KG1 (cell line): ENCODE results near the gene TPRG1.
"Not testable (repeated sequence)": the region's sequence is repeated elsewhere in the genome, so short reads cannot be mapped to it uniquely, and the experiment has no call there.

ENCODE experiments used
- DNase-seq: peaks from one replicate; lab custom pipeline; 2025; lab: John Stamatoyannopoulos, UW

The TPRG1 gene

DNA sequence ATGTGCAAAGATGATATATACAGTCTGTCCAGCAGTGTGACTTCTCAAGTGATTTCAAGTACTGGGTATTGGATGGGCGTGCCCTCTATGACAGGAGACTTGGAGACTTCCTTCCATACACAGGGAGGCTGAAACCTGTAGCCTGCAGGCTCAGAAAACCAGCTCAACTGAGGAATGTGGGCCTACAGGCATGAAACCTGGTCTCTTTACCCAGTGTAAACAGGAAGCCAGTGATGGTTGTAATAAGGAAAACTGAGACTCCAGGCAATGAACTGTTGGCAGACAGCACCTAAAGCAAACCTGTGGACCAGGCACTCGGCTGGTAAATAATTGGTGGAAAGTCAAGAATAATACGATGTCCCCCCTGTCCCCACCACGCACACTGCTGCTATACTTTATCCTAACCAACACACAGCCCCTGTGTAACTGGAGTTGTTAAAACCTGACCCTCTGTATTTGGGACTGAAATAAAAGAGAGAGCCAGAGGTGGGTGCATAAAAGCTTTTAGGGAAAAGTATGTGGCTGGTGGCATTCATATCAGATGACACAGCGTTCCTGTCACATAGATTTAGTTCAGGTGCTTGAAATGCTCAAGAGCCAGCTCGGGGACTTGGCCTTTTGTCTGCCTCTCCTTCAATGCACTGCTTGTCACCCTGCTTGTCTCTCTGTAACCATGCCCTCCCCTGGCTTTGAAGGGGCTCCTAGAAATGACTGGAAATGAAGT, 144.7 kb downstream of the TPRG1 start:
- DNase-seq = no peak

DNA sequence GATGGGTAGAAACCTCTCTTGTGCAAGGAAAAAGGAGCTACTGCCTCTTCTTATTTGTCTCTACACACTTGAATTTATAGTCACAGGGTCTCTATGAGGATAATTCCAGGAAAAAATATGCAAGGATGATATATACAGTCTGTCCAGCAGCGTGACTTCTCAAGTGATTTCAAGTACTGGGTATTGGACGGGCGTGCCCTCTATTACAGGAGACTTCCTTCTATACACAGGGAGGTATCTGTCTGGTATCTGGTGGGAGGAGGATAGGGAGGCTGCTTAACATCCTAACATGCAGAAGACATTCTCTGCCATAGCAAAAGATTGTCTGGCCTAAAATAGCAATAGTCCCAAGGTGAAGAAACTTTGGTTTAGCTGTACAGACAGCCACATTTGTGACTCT, 146.1 kb downstream of the TPRG1 start:
- no peak for DNase-seq

DNA sequence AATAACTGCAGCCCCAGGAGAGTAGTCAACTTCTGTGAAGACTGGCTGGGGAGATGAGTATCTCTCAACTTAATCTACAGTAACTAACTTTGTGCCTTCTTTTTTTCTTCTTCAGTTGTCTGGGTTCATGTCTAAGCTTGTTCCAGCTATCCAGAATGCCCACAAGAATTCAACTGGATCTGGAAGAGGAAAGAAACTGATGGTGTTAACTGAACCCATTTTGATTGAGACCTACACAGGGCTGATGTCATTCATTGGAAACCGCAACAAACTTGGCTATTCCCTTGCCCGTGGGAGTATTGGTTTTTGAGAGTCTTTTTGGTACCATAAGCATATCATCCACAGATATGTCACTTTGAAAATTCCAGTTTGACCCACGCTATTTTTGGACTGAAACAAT, 148.7 kb downstream of the TPRG1 start:
- DNase-seq = no peak

DNA sequence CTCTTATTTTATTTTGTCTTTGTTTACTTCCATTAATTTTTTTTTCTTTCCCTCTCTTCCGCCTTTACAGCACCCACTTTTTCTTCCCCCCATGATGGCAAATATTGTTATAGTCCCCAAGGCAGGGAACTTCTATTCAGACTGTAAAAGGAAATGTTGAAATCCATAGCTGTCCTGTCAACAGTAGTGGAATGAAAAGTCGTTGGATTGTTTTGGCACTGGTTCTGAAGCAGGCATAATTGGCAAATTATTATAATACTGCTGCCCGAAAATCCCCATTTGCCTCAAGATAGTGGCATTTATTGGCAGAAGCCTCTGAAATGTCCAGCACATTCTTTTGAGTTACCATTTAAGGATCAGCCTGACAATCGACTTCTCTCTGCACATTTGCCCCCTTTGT, 150.6 kb downstream of the TPRG1 start:
- no peak for DNase-seq

DNA sequence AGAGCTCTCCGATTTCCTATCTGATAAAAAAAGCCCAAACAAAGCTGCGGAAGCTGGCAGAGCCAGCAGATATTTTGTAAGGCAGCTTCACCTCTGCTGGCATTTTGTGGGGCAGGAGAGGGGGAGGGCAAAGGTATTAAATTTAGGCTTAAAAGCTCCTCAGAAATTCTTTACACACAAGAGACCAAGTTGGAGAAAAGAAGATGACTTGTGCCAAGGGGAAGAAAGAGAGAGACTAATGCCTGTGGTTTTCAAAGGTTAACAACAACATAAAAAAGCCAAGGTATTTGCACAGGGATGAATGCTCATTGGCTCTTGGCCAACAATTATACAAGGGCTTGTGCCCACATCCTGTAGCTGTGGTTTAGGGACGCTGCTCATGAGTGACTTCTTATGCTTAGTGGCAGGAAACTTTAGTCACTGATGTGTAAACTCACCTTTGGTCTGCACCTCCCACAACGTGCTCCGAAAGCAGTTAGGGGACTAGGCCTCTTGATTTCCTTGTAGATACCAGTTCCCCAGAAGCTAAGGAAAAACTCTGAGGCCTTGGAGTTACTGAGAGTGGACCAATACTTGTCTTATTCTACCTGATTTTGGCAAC, 152.9 kb downstream of the TPRG1 start:
- DNase-seq = peak; percentile 77

DNA sequence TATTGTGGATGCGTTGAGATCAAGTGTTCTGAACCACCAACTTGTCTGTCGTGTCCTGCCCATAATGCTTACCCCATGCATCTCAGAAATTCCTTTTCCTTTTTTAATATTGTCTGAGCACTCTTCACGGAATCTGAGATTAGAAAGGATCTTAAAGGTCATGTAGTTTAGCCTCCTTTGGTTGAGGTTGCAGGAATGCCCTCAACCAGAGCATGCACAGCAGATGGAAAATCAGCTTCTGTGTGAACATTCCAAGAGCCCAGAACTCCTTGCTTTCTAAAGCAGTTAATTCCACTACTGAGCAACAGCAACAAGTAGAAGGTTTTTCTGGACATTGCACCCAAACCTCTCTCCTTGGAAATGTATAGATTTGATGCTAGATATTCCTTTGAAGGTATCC, 153.7 kb downstream of the TPRG1 start:
- DNase-seq = no peak

DNA sequence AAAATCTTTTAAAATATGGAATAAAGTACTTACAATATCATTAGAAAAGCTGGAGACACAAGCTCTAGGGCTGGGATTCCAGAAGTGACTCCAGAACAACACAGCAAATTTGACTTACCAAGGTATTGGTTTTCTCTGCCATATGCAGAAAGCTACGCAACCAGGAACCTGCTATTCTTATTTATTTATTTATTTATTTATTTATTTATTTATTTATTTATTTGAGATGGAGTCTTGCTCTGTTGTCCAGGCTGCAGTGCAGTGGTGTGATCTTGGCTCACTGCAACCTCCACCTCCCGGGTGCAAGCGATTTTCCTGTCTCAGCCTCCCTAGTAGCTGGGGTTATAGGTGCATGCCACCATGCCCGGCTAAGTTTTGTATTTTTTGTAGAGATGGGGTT, 157.9 kb downstream of the TPRG1 start:
- not testable (repeated sequence) for DNase-seq

DNA sequence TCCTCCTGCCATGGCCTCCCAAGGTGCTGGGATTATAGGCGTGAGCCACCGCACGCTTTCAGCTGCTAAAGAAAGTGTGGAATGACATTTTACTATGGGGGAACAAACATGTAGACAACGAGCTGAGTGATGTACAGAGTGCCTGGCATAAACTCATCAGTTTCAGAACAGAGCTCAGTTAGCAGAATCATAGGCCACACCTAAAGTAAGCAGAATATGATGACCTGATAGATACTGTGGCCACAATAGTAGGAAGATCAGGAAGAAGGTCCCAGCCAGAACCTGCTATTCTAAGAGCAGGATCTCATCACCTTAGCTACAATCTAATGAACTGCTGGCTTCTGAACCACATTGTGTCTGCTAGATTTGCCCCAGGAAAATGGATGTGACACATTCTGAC, 158.3 kb downstream of the TPRG1 start:
- no peak for DNase-seq

DNA sequence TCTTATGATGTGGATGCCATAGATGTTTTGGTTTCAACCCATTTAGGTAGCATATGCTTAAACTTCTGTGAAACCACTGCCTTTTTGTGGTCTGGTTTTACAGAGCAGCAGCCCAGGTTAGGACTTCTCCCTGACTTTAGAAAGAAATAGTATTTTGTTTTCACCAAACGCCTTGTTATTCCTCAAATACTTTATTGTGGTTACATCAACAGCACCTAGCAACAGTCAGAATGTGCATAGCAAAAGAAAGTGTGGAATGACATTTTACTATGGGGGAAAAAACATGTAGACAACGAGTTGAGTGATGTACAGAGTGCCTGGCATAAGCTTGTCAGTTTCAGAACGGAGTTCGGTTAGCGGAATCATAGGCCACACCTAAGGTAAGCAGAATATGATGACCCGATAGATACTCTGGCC, 159.2 kb downstream of the TPRG1 start:
- no peak for DNase-seq

DNA sequence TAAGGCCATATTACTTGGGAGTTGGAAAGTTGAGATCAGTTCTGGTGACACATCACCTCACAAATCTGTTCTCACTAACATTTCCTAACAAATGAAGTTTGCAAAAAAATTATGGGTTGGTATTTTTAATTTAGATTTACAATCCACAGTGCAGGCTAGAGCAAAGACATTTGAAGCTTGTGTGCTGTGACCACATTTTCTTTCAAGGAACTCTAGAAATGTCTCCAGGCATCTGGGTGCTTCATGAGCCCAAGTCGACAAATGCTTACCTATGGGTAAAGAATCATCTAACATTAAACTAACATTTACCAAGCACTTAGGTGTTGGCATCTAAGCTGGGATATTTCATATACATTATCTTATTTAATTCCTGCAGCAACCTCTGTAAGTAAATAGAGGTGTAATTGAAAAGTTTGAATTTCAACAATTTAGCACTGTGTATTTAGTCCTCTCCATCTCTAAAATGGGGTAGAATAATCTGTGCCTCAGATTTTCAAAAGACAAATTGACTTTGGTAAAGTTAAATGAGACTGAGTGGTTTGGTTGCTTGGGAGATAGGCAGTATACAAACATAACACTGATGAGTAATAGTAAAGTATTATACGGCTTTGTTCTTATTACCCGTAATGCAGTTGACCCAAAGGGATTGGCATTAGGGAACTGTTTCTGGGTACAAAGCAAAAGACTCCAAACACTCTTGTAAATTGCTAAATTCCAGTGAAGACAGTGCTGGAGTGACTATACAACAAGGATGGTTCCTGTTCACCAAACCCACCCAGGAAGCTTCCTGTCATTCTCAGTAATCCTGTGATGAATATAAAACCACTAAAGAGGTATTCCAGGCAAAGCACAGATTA, 162.5 kb downstream of the TPRG1 start:
- DNase-seq = no peak

DNA sequence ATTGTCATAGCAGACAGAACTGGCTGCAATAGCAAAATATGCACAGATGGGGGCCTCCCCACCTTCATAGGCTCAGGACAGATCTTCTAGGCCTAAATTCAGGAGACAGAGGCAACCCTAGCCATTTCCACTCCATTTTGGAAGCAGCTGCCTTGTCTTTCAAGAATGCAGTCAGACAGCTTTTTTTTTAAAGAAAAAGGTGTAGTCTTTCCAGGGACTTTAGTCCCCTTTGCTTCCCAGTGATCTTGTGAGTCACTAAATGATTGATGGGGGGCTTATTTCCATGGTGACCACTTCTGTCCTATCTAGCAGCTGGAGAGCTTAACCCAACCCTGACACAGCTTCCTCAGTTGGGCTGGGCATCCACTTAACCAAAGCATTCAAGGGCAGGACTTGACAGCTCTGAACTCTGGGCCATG, 165.9 kb downstream of the TPRG1 start:
- no peak for DNase-seq

DNA sequence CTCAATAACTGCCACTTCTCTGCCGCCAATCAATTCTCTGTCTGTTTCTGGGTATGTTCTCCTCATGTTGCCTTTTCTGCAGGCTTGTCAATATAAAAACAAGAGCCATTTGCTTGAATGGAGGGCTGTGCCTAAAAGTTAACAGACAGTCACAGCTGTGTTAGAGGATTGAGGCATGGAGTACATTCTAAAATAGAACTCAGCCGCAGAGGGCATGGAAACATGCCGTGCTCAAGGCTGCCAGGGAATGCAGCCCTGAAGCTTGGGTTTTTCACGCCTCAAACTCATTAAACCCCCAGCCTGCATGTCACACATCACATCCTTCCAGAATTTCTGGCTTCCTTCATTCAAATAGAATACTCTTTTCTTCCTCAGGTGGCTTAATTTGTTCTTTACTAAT, 166.6 kb downstream of the TPRG1 start:
- no peak for DNase-seq

DNA sequence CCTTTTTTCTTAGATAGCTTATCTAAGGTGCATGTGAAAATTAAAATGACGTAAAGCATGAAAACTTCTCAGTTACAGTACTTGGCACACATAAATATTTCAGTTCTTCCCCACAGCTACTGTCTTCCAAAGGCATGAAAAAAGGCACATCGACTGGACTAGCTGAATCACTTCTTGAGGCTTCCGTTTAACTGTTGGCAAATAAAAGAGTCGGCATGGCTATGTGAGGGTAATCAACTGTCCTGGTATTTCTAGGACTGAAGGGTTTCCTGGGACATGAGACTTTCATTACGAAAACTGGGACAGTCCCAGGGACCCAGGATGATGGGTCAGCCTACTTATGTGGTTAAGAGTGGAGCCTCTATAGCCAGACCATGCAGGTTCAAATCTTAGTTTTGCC, 168.2 kb downstream of the TPRG1 start:
- DNase-seq = no peak

DNA sequence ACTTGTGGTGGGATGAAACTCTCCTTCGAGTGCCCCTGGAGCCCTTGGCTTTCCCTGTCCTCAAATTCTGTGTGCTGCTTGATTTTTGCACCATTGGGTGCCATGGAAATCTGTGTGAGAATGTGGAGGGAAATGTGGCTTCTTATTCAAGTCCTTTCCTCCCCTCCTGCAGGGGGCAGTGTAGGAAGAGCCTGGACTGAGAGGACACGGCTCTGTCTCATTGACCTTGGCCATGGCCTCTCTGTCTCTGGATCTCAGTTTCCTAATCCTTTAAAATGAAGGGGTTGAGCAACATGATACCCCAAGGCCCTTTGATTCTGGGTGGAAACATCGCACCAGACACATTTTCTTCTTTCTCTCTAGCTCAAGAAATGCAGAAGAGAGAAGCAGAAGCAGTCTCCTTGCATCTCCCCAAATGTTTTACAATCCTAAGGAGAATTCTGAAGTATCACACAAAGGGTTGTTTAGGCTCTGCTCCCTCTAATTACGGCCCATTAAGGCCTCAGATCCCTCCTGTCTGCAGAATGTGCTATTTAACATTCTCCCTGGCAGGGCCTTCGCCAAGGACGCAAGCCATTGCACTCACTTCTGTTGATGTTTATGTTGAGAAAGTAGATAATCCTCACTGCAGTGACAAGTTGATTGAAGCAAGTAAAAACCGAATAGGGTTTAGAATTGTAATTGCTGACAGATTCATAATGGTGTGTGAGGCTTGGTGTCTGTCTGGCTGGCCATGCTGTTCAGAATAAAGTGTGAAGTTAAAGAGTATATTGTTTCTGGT, 169.1 kb downstream of the TPRG1 start:
- DNase-seq = no peak

DNA sequence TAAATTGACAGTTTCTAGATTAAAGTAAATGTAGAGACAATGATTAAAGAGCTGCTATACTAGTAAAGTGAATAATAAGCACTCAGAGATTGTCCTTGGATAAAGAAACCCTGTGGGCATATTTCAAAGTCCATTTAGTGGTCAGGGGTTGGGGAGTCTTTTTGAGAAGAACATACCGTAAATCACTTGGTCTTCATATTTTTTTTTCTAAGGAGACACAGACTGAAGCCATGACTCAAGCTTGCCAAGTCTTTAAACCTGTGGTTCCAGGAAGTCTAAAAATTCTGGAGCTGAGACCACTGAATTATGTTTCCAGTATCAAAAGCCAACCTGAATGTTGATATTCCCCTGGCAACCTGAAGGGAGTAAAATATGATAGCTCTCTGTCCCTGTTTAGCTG, 171.0 kb downstream of the TPRG1 start:
- DNase-seq = no peak

DNA sequence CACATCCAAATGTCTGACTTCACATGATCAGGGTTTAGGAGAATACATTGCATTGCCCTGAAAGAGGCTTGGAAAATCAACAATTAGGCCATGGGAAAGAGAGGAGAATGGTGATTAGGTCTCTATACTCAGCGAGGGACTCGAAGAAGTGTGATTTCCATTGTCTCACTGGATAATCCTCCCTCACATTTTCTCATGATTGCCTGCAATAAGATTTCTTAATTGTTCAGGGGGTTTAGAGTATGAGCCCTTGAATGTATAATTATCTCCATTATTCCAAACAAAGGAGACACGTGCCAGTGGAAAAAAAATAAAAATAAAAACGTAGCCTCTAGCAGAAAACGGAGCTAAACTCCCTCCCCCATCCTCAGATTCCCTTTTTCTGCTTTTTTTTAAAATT, 173.2 kb downstream of the TPRG1 start:
- no peak for DNase-seq

DNA sequence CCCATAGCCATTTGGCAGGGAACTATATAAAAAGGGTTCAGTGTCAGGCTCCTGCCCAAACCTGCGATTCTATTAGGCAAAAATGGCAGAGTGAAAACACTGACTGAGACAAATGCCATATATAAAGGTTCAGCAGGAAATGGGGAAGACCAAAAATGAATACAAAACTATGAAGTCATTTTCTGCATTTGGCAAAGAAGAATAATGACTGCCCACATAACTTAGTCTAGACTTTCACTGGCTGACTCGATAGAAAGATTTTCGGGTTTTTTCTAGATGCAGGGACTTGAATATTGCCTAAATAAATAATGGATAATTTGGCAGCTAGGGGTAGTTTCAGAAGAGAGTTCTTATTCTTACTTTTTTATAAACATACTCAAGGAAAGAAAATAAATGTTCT, 178.0 kb downstream of the TPRG1 start:
- DNase-seq = no peak

DNA sequence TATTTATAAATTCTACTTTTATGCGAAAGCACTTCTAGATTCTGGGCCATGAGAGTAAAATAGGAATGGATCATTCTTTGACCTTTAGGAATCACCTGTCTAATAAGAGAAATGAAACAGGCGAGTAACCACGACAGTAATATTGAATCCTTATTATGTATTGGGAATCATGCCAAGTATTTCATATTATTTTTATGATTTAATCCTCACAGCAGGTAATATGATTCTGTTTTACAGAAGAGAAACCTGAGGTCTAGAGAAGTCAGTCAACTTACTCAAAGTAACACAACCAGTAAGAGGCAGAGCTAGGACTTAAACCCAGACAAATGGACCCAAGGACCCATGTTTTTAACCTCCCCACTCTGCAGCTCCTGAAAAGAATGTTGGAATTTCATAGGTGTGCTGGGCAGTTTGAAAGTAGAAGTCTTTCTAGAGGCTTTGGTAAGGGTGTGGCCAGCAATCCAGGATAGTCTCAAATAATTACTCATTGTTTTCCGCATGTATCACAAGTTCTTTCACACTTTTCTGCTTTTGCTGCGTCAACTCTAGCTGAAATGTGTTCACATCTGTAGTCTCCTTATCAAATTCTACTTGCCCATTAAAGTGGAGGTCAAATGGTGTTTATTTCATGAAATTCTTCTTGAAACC, 181.7 kb downstream of the TPRG1 start:
- DNase-seq = no peak

DNA sequence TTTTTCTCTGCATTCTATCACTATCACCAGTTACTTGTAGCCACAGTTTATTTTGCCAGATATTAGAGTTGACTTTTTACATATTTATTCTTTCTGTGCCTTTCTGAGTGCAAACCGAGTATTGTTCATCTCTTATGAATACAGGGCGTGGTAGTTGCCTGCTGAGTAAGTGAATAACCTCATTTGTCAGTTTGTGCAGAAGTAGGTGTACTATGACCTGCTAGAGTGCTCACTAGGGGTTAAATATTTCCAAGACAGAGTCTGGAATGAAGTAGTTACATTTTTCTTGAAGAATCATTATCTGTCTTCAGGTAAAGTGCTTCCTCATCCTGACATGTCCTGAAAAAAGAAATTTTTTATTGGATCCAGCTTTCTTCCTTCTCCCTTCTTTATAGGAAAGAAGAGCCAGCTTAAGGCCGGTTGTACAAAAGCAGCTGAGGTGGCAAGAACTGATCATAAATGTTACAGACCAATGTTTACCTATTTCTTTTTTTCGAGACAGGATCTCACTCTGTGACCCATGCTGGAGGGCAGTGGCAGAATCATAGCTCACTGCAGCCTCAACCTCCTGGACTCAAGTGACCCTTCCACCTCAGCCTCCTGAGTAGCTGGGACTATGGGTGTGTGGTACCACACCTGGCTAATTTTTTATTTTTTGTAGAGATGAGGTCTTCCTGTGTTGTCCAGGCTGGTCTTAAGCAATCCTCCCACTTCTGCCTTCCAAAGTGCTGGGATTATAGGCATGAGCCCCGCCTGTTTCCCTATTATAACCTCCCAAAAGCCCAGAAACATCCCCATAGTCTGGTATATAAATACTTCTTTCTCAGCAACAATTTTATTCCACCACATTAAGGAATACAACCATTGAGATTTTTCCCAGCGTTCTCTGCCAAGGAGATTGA, 182.5 kb downstream of the TPRG1 start:
- no peak for DNase-seq

DNA sequence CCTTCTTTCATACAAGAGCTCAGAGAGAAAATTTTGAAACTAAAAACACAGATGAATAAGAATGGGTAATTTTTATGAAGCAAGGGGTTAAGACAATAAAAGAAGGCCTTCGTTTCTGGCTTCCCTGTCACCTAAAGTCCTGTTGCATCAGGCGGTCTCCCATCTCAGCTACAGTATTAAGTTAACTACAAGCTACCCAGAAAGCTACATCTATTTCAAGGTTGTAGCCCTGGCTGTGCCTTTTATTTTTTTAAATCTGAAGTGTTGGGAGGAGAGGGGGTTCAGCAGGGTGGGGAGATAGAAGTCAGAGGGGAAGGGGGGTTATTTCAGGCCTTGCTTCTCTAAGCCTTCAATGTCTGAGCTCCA, 183.3 kb downstream of the TPRG1 start:
- DNase-seq = no peak
